ENCODE measurements around the gene RFX8.
"Not testable (repeated sequence)": the region's sequence is repeated elsewhere in the genome, so short reads cannot be mapped to it uniquely, and the experiment has no call there.

Gene RFX8

DNA sequence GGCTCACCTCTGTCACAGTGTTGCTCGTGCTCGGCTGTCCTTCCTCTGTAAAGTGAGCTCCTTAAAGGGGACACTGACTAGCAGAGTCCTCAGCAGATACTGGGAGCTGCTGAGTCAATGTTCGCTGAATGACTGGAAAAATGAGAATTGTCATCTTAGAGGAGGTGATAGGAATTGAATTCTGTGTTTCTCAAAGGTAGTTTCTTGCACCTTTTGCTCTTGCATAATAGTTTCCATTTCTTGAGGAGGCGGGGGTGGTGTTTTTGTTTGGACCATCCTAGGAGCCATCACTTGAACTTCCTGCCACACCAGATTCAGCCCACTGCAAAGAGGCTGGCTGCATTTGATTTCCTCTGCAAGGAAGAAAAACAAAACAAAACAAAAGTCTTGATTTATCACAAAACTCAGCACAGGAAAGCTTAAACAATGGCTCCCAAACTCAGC is 11.4 kb upstream of the RFX8 start:
- DNase-seq (ENCODE audit: low read depth), result no peak

DNA sequence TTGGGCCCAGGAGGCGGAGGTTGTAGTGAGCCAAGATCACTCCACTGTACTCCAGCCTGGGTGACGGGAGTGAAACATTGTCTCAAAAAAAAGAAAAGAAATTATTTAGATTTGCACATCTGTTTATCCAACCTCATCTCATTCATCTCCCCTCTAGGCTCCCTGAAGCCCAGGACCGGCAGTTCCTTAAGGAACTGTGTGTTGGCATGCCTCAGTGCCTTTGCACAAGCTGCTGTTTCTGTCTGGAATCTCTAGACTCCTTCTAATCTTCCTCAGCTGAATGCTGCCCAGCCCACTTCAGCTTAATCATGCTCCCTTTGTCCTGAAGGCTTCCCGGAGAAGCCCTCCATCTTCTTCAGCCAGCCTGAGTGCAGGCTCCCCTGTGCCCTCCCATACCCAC is 10.9 kb upstream of the RFX8 start:
- DNase-seq (ENCODE audit: low read depth), result no peak

- DNase-seq (ENCODE audit: low read depth), result no peak
Observed at GRCh38 chr2:101480764-101481163, 5.9 kb upstream of the RFX8 start.

GRCh38 chr2:101479810-101480209 is 4.9 kb upstream of the RFX8 start:
- DNase-seq (ENCODE audit: low read depth), result no peak

DNA sequence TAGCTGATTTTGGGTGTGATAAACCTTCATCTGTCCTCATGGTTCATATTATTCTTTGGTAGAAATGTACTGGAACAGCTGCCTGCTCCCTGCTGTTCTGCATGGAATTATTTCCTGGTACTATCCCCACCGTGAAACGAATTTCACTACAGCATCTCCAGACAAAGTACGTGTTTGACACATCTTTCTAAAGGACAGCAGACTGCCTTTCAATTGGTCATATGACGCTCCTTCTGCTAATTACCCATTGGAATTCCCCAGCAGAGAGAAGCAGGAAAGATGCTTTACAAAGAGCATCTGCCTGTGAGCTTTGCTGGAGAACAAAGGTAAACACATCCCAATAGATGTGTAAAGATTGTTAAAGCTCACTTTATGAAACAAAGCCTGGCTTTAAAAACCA is 4.4 kb upstream of the RFX8 start:
- no peak for DNase-seq (ENCODE audit: low read depth)

GRCh38 chr2:101478181-101479001 is 3.5 kb upstream of the RFX8 start:
- DNase-seq (ENCODE audit: low read depth), result no peak

DNA sequence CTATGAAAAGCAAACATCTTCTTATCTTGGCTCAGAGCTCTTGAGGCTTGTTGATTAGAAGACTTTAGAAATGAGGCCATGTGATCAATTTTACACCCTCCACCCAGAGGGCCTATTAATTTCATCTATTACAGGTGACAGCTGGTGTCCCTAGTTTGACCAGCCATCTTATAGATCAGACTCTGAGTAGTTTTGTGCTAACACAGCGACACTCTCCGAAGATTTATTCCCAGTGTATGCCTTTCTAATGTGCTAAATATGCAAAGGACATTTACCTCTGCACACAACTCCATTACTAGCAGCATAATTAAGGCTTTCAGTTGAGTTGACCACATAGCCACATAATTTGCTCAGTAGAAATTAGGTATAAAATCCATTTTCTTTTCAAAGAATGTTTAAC is 2.6 kb upstream of the RFX8 start:
- no peak for DNase-seq (ENCODE audit: low read depth)

GRCh38 chr2:101476605-101477208 is 1.8 kb upstream of the RFX8 start:
- DNase-seq (ENCODE audit: low read depth), result no peak

DNA sequence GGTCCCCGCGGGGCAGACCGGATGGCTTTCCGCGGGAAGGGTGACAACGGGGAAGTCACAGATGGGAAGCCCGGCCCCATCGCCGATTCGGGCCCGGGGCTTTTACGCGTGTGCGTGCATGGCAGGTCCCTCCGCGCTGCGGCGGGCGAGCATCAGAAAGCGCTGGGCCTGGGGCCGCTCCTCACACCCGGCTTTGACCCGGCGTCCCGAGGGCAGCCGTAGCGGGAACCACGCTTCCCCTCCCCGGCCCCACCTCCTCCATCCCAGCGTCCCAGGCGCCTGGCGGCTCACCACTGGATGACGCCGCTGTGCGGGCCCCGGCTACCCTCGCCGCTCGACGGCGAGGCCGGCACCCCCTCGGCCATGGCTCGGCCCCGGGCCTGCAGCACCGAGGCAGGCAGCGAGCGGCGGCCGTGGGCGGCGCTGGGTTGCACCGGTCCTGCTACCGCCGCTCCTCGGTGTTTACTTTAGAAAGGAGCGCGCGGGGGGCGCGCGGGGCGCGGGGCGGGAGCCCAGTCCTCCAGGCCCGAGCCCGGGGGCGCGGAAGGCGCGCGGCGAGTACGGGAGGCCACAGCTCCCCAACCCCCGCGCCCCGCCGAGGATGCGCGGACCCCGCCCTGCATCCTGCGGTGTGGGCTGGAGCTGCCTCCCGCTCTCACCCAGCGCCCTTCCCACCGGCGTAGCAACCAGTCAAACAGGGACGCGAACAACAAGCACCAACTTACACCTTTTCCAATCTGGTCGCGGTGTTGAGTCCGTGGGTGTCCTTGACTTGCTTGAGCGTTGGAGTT is 806 bp downstream of the RFX8 start:
- no peak for DNase-seq (ENCODE audit: low read depth)

- no peak for DNase-seq (ENCODE audit: low read depth)
Observed at GRCh38 chr2:101473591-101473910, 1.4 kb downstream of the RFX8 start.

DNA sequence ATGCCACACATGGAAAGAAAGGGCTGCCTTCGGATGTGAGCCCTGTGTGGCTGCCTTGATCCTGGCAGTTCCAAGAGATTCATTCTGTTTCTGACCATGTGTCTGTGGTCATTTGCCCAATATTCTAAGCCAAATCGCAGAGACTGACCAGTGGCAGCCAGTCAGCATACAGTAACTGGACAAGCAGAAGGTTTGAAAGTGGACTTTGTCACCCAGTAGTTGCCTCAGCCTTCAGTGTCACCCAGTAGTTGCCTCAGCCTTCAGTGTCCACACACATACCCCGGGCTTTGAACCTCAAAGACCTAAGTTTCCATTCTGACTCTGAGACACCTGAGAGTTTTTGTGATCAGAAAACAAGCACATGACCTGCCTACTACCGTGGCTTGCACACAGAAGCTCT is 5.0 kb downstream of the RFX8 start:
- no peak for DNase-seq (ENCODE audit: low read depth)

DNA sequence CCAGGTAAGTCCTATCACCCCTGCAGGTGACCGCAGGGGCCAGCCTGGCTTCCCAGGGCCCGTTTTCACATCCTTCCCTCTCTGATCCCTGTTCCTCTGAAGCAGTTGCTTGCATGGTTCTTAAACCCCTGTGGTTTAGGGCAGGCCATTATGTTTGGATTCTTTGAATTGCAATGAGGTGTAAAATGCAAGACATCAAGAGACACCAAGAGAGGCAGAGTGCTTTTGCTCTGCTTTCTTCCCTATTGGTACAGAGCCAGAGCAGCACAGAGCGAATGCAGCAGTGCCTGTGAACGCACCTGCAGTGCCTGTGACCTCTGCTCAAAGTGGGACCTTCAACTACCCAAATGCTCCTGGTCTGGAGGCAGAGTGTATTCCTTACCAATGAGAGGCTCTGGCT is 7.6 kb downstream of the RFX8 start:
- no peak for DNase-seq (ENCODE audit: low read depth)

DNA sequence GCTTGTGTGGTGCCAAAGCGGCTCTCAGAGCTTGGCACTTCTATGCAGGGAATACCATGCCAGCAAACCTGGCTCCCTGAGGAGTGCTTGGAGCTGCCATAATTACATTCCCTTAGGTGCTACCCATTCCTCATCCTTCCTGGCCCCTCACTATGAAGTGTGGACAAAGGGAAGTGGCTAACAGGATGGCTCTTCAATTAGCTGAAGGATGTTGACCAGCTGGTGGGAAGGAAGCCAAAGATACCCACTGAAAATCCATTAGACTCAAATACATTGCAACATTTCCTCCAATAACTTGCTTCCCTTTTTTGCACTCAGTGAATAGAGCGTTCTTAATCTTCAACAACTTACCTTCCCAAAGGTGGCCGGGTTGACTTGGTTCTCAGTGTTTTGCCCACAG is 8.5 kb downstream of the RFX8 start:
- no peak for DNase-seq (ENCODE audit: low read depth)

DNA sequence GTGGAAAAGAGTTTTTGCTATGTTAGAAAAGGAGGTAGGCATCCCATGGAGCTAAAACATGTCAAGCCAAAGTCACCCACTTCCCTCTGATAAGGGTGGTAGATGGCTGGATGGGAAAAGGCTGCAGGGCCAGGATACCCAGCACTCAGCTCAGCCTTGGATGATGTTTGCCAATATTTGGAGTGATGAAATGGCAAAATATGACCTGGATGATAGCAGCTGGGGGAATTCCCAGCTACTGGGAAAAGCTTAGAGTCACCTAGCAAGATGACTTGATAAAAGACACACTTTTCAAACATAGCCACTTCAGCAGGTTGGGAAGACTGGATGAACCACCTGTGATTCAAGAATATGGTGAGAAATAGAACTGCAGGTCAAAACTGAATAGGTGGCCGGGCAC is 10.1 kb downstream of the RFX8 start:
- DNase-seq (ENCODE audit: low read depth), result no peak

DNA sequence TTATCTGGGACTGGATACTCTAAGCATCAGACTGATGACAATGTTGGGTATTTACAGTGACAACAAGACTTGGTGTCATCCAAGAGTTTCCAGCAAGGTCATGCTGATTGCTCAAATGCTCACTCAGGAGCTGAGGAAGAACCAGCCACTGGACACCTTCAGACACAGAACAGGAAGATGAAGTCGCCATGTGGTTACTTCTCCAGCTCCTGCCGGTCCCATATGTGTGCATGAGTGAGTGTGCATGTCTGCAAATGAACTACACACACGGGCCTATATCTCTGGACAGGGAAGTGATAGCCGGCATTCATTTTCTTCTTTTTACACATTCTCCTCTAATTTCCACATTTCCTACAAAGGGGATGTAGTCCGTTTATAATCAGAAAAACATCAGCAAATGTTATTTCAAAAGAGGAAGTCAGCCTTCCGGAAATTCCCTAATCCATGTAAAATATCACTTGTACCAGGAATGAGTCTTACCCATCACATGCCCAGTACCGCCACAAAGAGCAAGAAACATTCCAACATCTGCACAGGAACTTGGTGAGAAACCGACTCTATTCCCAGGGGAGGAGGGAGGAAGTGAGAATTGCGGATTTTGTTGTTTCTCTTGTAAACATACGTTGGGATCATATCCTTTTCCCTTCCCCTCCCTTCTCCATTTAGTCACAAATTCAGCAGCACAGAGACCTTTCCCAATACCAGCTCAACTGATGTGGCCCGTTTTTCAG is 10.8 kb downstream of the RFX8 start:
- no peak for DNase-seq (ENCODE audit: low read depth)

DNA sequence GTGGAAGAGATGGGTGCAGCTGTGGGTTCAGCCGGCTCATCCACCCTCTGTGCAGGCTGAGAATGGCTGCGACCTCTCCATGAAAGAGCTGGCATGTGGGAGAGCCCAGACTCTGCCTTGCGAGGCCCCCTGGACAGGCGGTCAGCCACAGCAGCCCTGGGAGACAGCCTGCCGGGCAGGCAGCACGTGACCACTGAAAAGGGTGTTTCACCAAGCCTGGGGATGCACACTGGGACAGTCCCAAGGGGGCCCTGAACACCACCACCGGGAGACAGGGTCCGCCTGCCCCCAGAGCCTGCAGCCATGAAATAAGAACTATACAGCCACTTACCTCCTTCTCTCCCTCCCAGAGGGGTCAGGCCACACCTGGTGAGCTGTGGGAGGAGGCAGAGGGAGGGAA is 11.5 kb downstream of the RFX8 start:
- no peak for DNase-seq (ENCODE audit: low read depth)

GRCh38 chr2:101461381-101461780 is 13.5 kb downstream of the RFX8 start:
- no peak for DNase-seq (ENCODE audit: low read depth)

GRCh38 chr2:101454408-101454807 is 20.5 kb downstream of the RFX8 start:
- DNase-seq (ENCODE audit: low read depth), result not testable (repeated sequence)

- DNase-seq (ENCODE audit: low read depth), result no peak
Observed at GRCh38 chr2:101450965-101451364, 23.9 kb downstream of the RFX8 start.

GRCh38 chr2:101446869-101447268 is 28.0 kb downstream of the RFX8 start:
- no peak for DNase-seq (ENCODE audit: low read depth)

DNA sequence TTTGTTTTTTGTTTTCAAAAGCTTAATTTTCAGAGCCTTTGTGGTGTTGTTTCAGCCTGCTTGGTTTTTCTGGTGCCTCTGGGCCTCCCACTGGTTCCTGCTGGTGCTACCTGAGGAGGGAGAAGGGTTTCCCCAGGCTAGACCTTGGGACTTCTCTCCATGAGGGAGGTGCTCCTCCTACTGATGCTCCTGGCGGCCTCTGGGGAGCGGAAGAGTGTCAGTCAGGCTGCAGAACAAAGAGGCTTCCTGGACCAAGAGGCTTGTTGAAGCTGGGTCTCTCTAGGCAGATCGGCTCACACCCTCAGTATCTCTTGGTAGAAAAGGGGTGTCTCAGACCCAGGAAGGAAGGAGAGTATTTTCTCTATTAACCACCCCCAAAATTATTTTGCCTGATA is 32.2 kb downstream of the RFX8 start:
- no peak for DNase-seq (ENCODE audit: low read depth)

DNA sequence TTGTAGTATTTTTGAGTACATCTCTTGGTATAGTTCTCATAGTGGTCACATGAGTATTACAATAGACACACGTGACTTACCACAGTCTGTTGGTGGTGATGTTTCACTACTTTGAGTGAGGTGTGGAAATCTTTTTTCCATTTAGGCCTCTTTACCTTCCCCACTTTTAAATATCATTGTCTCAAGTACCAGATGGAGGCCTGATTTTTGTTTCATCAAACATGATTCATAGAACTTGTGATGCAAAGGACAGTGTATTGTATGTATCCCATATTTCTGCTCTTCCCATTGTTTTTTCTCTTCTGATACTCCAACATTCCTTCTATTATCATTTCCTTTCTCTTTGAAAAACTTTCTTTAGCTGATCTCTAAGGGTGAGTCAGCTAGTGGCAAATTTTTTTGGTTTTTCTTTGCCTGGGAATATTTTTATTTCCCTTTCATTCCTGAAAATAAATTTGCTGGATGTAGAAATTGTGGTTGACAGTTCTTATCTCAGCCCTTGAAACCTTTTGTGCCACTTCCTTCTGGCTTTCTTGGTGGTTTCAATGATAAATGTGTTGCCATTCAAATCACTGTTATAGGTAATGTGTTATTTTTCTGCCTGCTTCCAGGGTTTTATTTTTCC is 32.8 kb downstream of the RFX8 start:
- no peak for DNase-seq (ENCODE audit: low read depth)

Data from T follicular helper cell (primary cell).